ENCODE results near the gene PIK3C3. TPM values are rescaled to one million over a fixed set of nuclear protein-coding genes. Genes with fewer than 3 reads are reported as not detected.

PIK3C3 gene
- total and polyA plus RNA-seq, 9 of the 15 experiments (the other 6 are each of a cell fraction or from before 2014, with no cell fraction given): 27.0 to 101 (median 42.9) TPM

DNA sequence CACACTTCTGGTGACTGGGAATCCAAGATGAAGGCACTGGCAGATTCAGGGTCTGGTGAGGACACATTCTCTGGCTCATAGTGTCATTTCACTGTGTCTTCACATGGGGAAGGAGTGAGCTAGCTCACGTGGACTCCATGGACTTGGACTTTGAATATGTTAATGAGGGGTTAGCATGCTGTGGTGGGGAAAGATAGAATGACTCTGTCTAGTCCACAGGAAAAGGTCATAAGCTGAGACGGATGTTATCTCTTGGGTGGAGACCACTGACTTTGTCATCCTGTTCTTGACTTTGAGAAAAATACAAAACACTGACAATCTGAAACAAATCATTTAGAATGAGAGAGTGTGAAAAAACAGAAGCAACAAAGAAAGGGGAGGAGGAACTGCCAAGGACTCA is 145.9 kb downstream of the PIK3C3 start:
- H2AFZ ChIP-seq (ENCODE audit: low read depth, low read length): no peak overlapping the region
- in situ Hi-C loops (cut with MboI): loop anchor here (25.0 kb wide), 1 partner anchor 1461 kb away; no protein-coding TSS in a partner anchor
- H3K4me3 ChIP-seq: no peak overlapping the region
- WGBS (ENCODE audit: insufficient coverage, low coverage, missing lambda C conversion rate): 0% methylated on average over 2 of the region's 2 CpGs
- no peaks in the 10 kb centered on the region for H3K27me3 ChIP-seq (ENCODE audit: control insufficient read depth in 2 of 2, insufficient read depth in 2 of 2, low read length in 2 of 2)
- H3K79me2 ChIP-seq (ENCODE audit: control insufficient read depth, insufficient read depth, low read length): no peaks in the 10 kb centered on the region
- BruUV-seq (replicated peaks): no TSS peak
- no peaks in the 10 kb centered on the region for H3K9me3 ChIP-seq (replicated peaks; ENCODE audit: control insufficient read depth, insufficient read depth, low read depth, low read length)
- no peak overlapping the region for H3K9ac ChIP-seq (ENCODE audit: insufficient read depth in 1 of 2, low read depth in 2 of 2, low read length in 2 of 2)
- CTCF ChIA-PET (ENCODE audit: low intra/inter-chr PET ratio): no interaction called here
- no peaks in the 10 kb centered on the region for H4K20me1 ChIP-seq (replicated peaks; ENCODE audit: control insufficient read depth, insufficient read depth, low read length)
- TF ChIP-seq HDAC2 (IDR thresholded peaks at IDR 0.05): no peak
- TF ChIP-seq GABPA (tag; conservative IDR thresholded peaks at IDR 0.05; ENCODE audit: low read depth): peak; percentile 54
- DNase-seq (ENCODE audit: extremely low read depth in 1 of 4, low spot score in 3 of 4) (no peak), ATAC-seq (no peak), FAIRE-seq (no peak)
- intact Hi-C loops (cut with micrococcal nuclease): no loop called here
- H3K9me1 ChIP-seq (ENCODE audit: control insufficient read depth, insufficient read depth, low read length): no peaks in the 10 kb centered on the region
- H3K27ac ChIP-seq (ENCODE audit: extremely low read depth, low read depth, low read length): no peak overlapping the region
- no peak overlapping the region for H3K4me2 ChIP-seq (ENCODE audit: insufficient read depth, low read length)
- no peaks in the 10 kb centered on the region for H3K36me3 ChIP-seq (ENCODE audit: control insufficient read depth, insufficient read depth, low read length)
- no peaks in the 10 kb centered on the region for H3K4me1 ChIP-seq (replicated peaks in 1 of 2; ENCODE audit: control insufficient read depth in 2 of 2, insufficient read depth in 2 of 2, low read length in 2 of 2)
- POLR2A ChIA-PET: interaction anchor here (0.6 kb wide), 1 partner anchor 47 kb away, joined by 3 read pairs; no protein-coding TSS in a partner anchor

DNA sequence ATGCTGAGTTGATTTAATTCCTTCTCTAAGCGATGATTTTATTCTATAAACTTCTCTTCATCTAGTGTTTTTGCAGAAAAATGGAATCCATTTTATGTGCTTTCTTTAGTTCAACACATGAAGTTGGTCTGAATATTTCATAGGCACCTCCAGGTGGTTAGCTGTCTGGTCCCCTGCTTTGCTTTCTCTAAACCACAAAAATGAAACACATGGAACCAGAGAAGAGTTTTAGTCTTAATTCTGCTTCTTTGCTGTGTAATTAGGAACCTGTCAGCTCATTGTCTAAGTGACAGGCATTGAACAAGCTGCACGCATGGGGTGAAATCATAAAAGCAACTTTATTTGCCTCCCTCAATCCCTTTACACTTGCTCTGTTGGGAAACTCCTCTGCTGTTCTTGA is 150.4 kb downstream of the PIK3C3 start:
- no peaks in the 10 kb centered on the region for H3K4me1 ChIP-seq (replicated peaks in 1 of 2; ENCODE audit: control insufficient read depth in 2 of 2, insufficient read depth in 2 of 2, low read length in 2 of 2)
- H3K27ac ChIP-seq (ENCODE audit: extremely low read depth, low read depth, low read length): no peak overlapping the region
- no peak overlapping the region for H3K4me3 ChIP-seq
- ATAC-seq (no peak), FAIRE-seq (no peak), DNase-seq (ENCODE audit: extremely low read depth in 1 of 4, low spot score in 3 of 4) (no peak)
- H2AFZ ChIP-seq (ENCODE audit: low read depth, low read length): no peak overlapping the region
- H3K27me3 ChIP-seq (ENCODE audit: control insufficient read depth in 2 of 2, insufficient read depth in 2 of 2, low read length in 2 of 2): no peaks in the 10 kb centered on the region
- intact Hi-C loops (cut with micrococcal nuclease): no loop called here
- H3K4me2 ChIP-seq (ENCODE audit: insufficient read depth, low read length): no peak overlapping the region
- no peaks in the 10 kb centered on the region for H3K9me3 ChIP-seq (replicated peaks; ENCODE audit: control insufficient read depth, insufficient read depth, low read depth, low read length)
- H3K79me2 ChIP-seq (ENCODE audit: control insufficient read depth, insufficient read depth, low read length): no peaks in the 10 kb centered on the region
- in situ Hi-C loops (cut with MboI): loop anchor here (25.0 kb wide), 1 partner anchor 1457 kb away; no protein-coding TSS in a partner anchor
- ChIA-PET POLR2A (no interaction called here), CTCF (ENCODE audit: low intra/inter-chr PET ratio) (no interaction called here)
- no peaks in the 10 kb centered on the region for H3K9me1 ChIP-seq (ENCODE audit: control insufficient read depth, insufficient read depth, low read length)
- H4K20me1 ChIP-seq (replicated peaks; ENCODE audit: control insufficient read depth, insufficient read depth, low read length): no peaks in the 10 kb centered on the region
- BruUV-seq (replicated peaks): no TSS peak
- no peak overlapping the region for H3K9ac ChIP-seq (ENCODE audit: insufficient read depth in 1 of 2, low read depth in 2 of 2, low read length in 2 of 2)
- H3K36me3 ChIP-seq (ENCODE audit: control insufficient read depth, insufficient read depth, low read length): no peaks in the 10 kb centered on the region
- WGBS (ENCODE audit: insufficient coverage, low coverage, missing lambda C conversion rate): 0% methylated on average over 2 of the region's 2 CpGs
- TF ChIP-seq CHD7 (IDR thresholded peaks at IDR 0.05; ENCODE audit: low read depth, low read length) (no peak), ZKSCAN8 (CRISPR knock-in tag; IDR thresholded peaks at IDR 0.05) (no peak), FOXA3 (CRISPR knock-in tag; conservative IDR thresholded peaks at IDR 0.05 in 1 of 2, IDR thresholded peaks at IDR 0.05 in 1 of 2) (no peak)
